Nephron progenitor cell (in vitro differentiated cells): ENCODE measurements around the gene TSPAN11.

Source experiments
- DNase-seq: peaks from one replicate; pipeline ENCODE4 v3.0.0; 2021
- H3K27ac Mint-ChIP-seq: 2 replicates; pipeline ENCODE4 v1.8.0; 2021; ENCODE audit warnings: mild to moderate bottlenecking, moderate library complexity, mixed read lengths
- H3K27me3 Mint-ChIP-seq: 2 replicates; pipeline ENCODE4 v1.8.0; 2021; ENCODE audit warnings: mild to moderate bottlenecking, low read depth, mixed read lengths; ENCODE audit not compliant: poor library complexity
- H3K36me3 Mint-ChIP-seq: 2 replicates; pipeline ENCODE4 v1.8.0; 2021; ENCODE audit warnings: low read depth, mixed read lengths
- H3K4me1 Mint-ChIP-seq: 2 replicates; pipeline ENCODE4 v1.8.0; 2021; ENCODE audit warnings: mixed read lengths
- H3K4me3 Mint-ChIP-seq: 2 replicates; pipeline ENCODE4 v1.8.0; 2021; ENCODE audit warnings: mild to moderate bottlenecking, moderate library complexity, mixed read lengths
- H3K9me3 Mint-ChIP-seq: 2 replicates; pipeline ENCODE4 v1.8.0; 2021; ENCODE audit warnings: mild to moderate bottlenecking, moderate library complexity, mixed read lengths
- CTCF ChIP-seq: fragments of 200-600 bp; sonication (generic); IDR thresholded peaks from 2 replicates; pipeline ENCODE4 v1.5.0; 2021; ENCODE audit warnings: antibody characterized with exemption

Gene TSPAN11

GRCh38 chr12:31029468-31029867 lies 102.9 kb downstream of the TSPAN11 start:
- Mint-ChIP-seq H3K4me3 (no peak overlapping the region), H3K9me3 (peaks cover 29% of the 10 kb centered on the region), H3K4me1 (peaks cover 9% of the 10 kb centered on the region), H3K36me3 (peaks cover 11% of the 10 kb centered on the region), H3K27ac (no peak overlapping the region), H3K27me3 (peaks cover 9% of the 10 kb centered on the region)
- DNase-seq, result no peak
- TF ChIP-seq CTCF, result no peak

GRCh38 chr12:31029916-31030562 lies 103.5 kb downstream of the TSPAN11 start:
- DNase-seq, result no peak
- TF ChIP-seq CTCF, result no peak
- no peak overlapping the region for H3K4me3 Mint-ChIP-seq
- H3K4me1 Mint-ChIP-seq, result peaks cover 9% of the 10 kb centered on the region
- H3K9me3 Mint-ChIP-seq, result peaks cover 23% of the 10 kb centered on the region
- H3K27me3 Mint-ChIP-seq, result peaks cover 9% of the 10 kb centered on the region
- H3K36me3 Mint-ChIP-seq, result peaks cover 11% of the 10 kb centered on the region
- no peak overlapping the region for H3K27ac Mint-ChIP-seq

GRCh38 chr12:31031951-31032335 lies 105.4 kb downstream of the TSPAN11 start:
- no peak for TF ChIP-seq CTCF
- DNase-seq, result no peak
- peaks cover 5% of the 10 kb centered on the region for H3K36me3 Mint-ChIP-seq
- H3K27ac Mint-ChIP-seq, result no peak overlapping the region
- peaks cover 9% of the 10 kb centered on the region for H3K27me3 Mint-ChIP-seq
- H3K4me1 Mint-ChIP-seq, result peaks cover 23% of the 10 kb centered on the region
- no peak overlapping the region for H3K4me3 Mint-ChIP-seq
- H3K9me3 Mint-ChIP-seq, result peaks cover 7% of the 10 kb centered on the region

GRCh38 chr12:31033146-31033545 lies 106.6 kb downstream of the TSPAN11 start:
- TF ChIP-seq CTCF, result no peak
- Mint-ChIP-seq H3K4me3 (no peak overlapping the region), H3K27ac (no peak overlapping the region), H3K9me3 (no peaks in the 10 kb centered on the region), H3K36me3 (no peaks in the 10 kb centered on the region), H3K4me1 (peaks cover 23% of the 10 kb centered on the region), H3K27me3 (peaks cover 9% of the 10 kb centered on the region)
- no peak for DNase-seq

- Mint-ChIP-seq H3K36me3 (no peaks in the 10 kb centered on the region), H3K27ac (no peak overlapping the region), H3K27me3 (peaks cover 9% of the 10 kb centered on the region), H3K4me3 (no peak overlapping the region), H3K4me1 (peaks cover 23% of the 10 kb centered on the region), H3K9me3 (no peaks in the 10 kb centered on the region)
- no peak for DNase-seq
- TF ChIP-seq CTCF, result no peak
These were observed 107.1 kb downstream of the TSPAN11 start for GRCh38 chr12:31033681-31034080.

GRCh38 chr12:31034372-31034771 lies 107.8 kb downstream of the TSPAN11 start:
- H3K9me3 Mint-ChIP-seq, result no peaks in the 10 kb centered on the region
- DNase-seq, result no peak
- H3K36me3 Mint-ChIP-seq, result no peaks in the 10 kb centered on the region
- H3K27me3 Mint-ChIP-seq, result peaks cover 11% of the 10 kb centered on the region
- TF ChIP-seq CTCF, result no peak
- H3K4me1 Mint-ChIP-seq, result peaks cover 23% of the 10 kb centered on the region
- no peak overlapping the region for H3K27ac Mint-ChIP-seq
- H3K4me3 Mint-ChIP-seq, result no peak overlapping the region
